CD14-positive monocyte (primary cell): ENCODE measurements around the gene CD151. TPM values are rescaled to one million over a fixed set of nuclear protein-coding genes. Genes with fewer than 3 reads are reported as not detected.
A peak's percentile ranks its signal among the peaks of the same experiment; 100 is the strongest.

ENCODE experiments used
- DNase-seq, 3 donors: peaks; one replicate each; pipeline ENCODE4 v3.0.0-alpha.2; 2011 to 2022
- H2AFZ ChIP-seq: 2 replicates; pipeline ENCODE4 v1.6.0; 2012; ENCODE audit warnings: mild to moderate bottlenecking, low read depth, low read length, inconsistent platforms; ENCODE audit not compliant: insufficient read depth, poor library complexity, severe bottlenecking
- H3K27ac ChIP-seq, 2 donors: 1 replicate in 1 of 2; 2 replicates in 1 of 2; pipeline ENCODE4 v1.5.1; 2012 to 2013; ENCODE audit warnings: low read length in 2 of 2, control low read depth in 1 of 2, inconsistent platforms in 1 of 2, low read depth in 1 of 2, mild to moderate bottlenecking in 1 of 2
- H3K27me3 ChIP-seq, 2 donors: one replicate each; pipeline versions ENCODE4 v1.6.0 to v1.6.1; 2011 to 2013; ENCODE audit warnings: low read length in 2 of 2; ENCODE audit not compliant: control insufficient read depth in 2 of 2, insufficient read depth in 2 of 2
- H3K36me3 ChIP-seq, 2 donors: replicated peaks in 1 of 2; 1 replicate in 1 of 2; 2 replicates in 1 of 2; pipeline versions ENCODE4 v1.5.1 to v1.6.1; 2012 to 2013; ENCODE audit warnings: low read length in 2 of 2, control low read depth in 1 of 2, inconsistent platforms in 1 of 2, mild to moderate bottlenecking in 1 of 2; ENCODE audit not compliant: insufficient read depth in 2 of 2, control insufficient read depth in 1 of 2
- H3K4me1 ChIP-seq, 2 donors: 1 replicate in 1 of 2; 2 replicates in 1 of 2; pipeline versions ENCODE4 v1.5.1 to v1.6.1; 2012 to 2013; ENCODE audit warnings: low read length in 2 of 2, control low read depth in 1 of 2, inconsistent platforms in 1 of 2, mild to moderate bottlenecking in 1 of 2, moderate library complexity in 1 of 2; ENCODE audit not compliant: insufficient read depth in 2 of 2, control insufficient read depth in 1 of 2
- H3K4me2 ChIP-seq: replicated peaks from 2 replicates; pipeline ENCODE3; 2012; ENCODE audit warnings: low read length, moderate library complexity, mild to moderate bottlenecking; ENCODE audit not compliant: poor library complexity, severe bottlenecking; ENCODE audit errors: extremely low read depth
- H3K4me3 ChIP-seq, 3 experiments: fragments of 200-600 bp in 1 of 3; sonication (generic) in 1 of 3; replicated peaks in 1 of 3; 1 replicate in 2 of 3; 2 replicates in 1 of 3; pipeline ENCODE4 v1.5.1; 2011 to 2013; ENCODE audit warnings: low read length in 3 of 3, mild to moderate bottlenecking in 3 of 3, control low read depth in 2 of 3, low read depth in 2 of 3, inconsistent platforms in 1 of 3, moderate library complexity in 1 of 3
- H3K79me2 ChIP-seq: 2 replicates; pipeline ENCODE4 v1.6.0; 2012; ENCODE audit warnings: mild to moderate bottlenecking, control low read depth, inconsistent platforms, low read length, moderate library complexity; ENCODE audit not compliant: insufficient read depth
- H3K9ac ChIP-seq: 2 replicates; pipeline ENCODE4 v1.6.0; 2017; ENCODE audit warnings: low read length, mild to moderate bottlenecking; ENCODE audit not compliant: insufficient read depth, poor library complexity, severe bottlenecking
- H3K9me3 ChIP-seq, 2 donors: replicated peaks in 1 of 2; 1 replicate in 1 of 2; 2 replicates in 1 of 2; pipeline versions ENCODE4 v1.5.1 to v1.6.1; 2012 to 2013; ENCODE audit warnings: low read length in 2 of 2, control low read depth in 1 of 2; ENCODE audit not compliant: control insufficient read depth in 1 of 2, insufficient read depth in 1 of 2
- H4K20me1 ChIP-seq: 2 replicates; pipeline ENCODE4 v1.6.0; 2012; ENCODE audit warnings: mild to moderate bottlenecking, low read length, control low read depth, moderate library complexity; ENCODE audit not compliant: insufficient read depth
- H3K27ac Mint-ChIP-seq, 7 donors: one replicate each; pipeline ENCODE4 v1.8.0; 2020; ENCODE audit warnings: mild to moderate bottlenecking in 7 of 7, mixed read lengths in 7 of 7, moderate library complexity in 6 of 7, inconsistent platforms in 2 of 7
- H3K27me3 Mint-ChIP-seq, 3 donors: one replicate each; pipeline ENCODE4 v1.8.0; 2021 to 2022; ENCODE audit warnings: low read depth in 3 of 3, mild to moderate bottlenecking in 3 of 3, mixed read lengths in 3 of 3, moderate library complexity in 3 of 3, inconsistent platforms in 1 of 3
- H3K36me3 Mint-ChIP-seq, 2 donors: one replicate each; pipeline ENCODE4 v1.8.0; 2020; ENCODE audit warnings: mixed read lengths in 2 of 2, inconsistent platforms in 1 of 2, mild to moderate bottlenecking in 1 of 2
- H3K4me1 Mint-ChIP-seq: one replicate; pipeline ENCODE4 v1.8.0; 2020; ENCODE audit warnings: mild to moderate bottlenecking, mixed read lengths
- H3K4me3 Mint-ChIP-seq, 2 donors: one replicate each; pipeline ENCODE4 v1.8.0; 2020; ENCODE audit warnings: mild to moderate bottlenecking in 2 of 2, mixed read lengths in 2 of 2, moderate library complexity in 1 of 2
- H3K9me3 Mint-ChIP-seq, 7 donors: one replicate each; pipeline ENCODE4 v1.8.0; 2020 to 2022; ENCODE audit warnings: mixed read lengths in 7 of 7, mild to moderate bottlenecking in 6 of 7, moderate library complexity in 6 of 7, inconsistent platforms in 2 of 7
- CTCF ChIP-seq: fragments of 200-600 bp; IDR thresholded peaks from one replicate; pipeline ENCODE4 v1.8.0; 2022; ENCODE audit warnings: antibody characterized with exemption, mild to moderate bottlenecking
- WGBS: methylation state at CpG from one replicate; pipeline ENCODE4 v1.1.5; 2013; ENCODE audit warnings: missing lambda C conversion rate; ENCODE audit not compliant: insufficient coverage; 5-methylcytosine and 5-hydroxymethylcytosine counted together
- intact Hi-C, 2 donors: fragments of 100-400 bp; cut with micrococcal nuclease; formaldehyde crosslinking; loops; one replicate each; pipeline versions ENCODE4 v1.15.0 to v1.15.1; 2023
- polyA plus RNA-seq, 3 donors: library from polyadenylated mRNA; depleted of rRNA in 1 of 3; unstranded in 2 of 3; stranded (reverse) in 1 of 3; fragments of 300-500 nt in 2 of 3; fragments of >200 nt in 1 of 3; fragmentation: Illumina TruSeq in 2 of 3; gene quantifications; 1 replicate in 2 of 3; 2 replicates in 1 of 3; pipeline ENCODE4 v1.2.3, GENCODE V29; 2012 to 2021

The CD151 gene
- polyA plus RNA-seq, 3 donors: 18.1 to 200 (median 57.4) TPM

- no peak for DNase-seq
- peak overlapping the region; percentile 98 for H3K4me2 ChIP-seq
- Mint-ChIP-seq H3K27ac (peak overlapping the region; percentile 81 to 91 (median 87)), H3K36me3 (peaks cover 13 to 27% of the 10 kb centered on the region in 2 donors), H3K9me3 (peaks cover 0 to 2% (median 0%) of the 10 kb centered on the region in 7 donors), H3K4me3 (peak overlapping the region; percentile 80 to 94), H3K4me1 (peaks cover 18% of the 10 kb centered on the region), H3K27me3 (no peaks in the 10 kb centered on the region)
- H3K9ac ChIP-seq: peak overlapping the region; percentile 59
- peaks cover 15% of the 10 kb centered on the region for H3K79me2 ChIP-seq
- H4K20me1 ChIP-seq: no peaks in the 10 kb centered on the region
- H3K27me3 ChIP-seq: no peaks in the 10 kb centered on the region
- intact Hi-C loops: loop anchor here (1.0 to 5.0 kb wide), 4 partner anchors 13 to 49 kb away; partner anchors contain the start of genes GATD1 (in 2 of the 2), RPLP2 (in 1 of the 2) and TALDO1 (in 1 of the 2)
- H3K4me1 ChIP-seq: peaks cover 29 to 33% of the 10 kb centered on the region in 2 donors
- no peak for TF ChIP-seq CTCF
- WGBS: 19% methylated on average over 13 of the region's 18 CpGs
- H3K36me3 ChIP-seq: peaks cover 6 to 19% of the 10 kb centered on the region in 2 donors
- H3K9me3 ChIP-seq: no peaks in the 10 kb centered on the region
- H2AFZ ChIP-seq: peak overlapping the region; percentile 78
- peak overlapping the region; percentile 64 to 77 for H3K27ac ChIP-seq
- H3K4me3 ChIP-seq: peak overlapping the region; percentile 54 to 85 (median 84)
Measured at GRCh38 chr11:796565-797295, 36.0 kb upstream of the CD151 start.

GRCh38 chr11:797296-798092 is 35.3 kb upstream of the CD151 start:
- WGBS: under 1% methylated on average over 54 of the region's 57 CpGs
- Histone ChIP-seq H4K20me1 (no peaks in the 10 kb centered on the region), H3K27me3 (no peaks in the 10 kb centered on the region), H3K9me3 (no peaks in the 10 kb centered on the region), H3K79me2 (peaks cover 15% of the 10 kb centered on the region), H3K4me1 (peaks cover 29 to 33% of the 10 kb centered on the region in 2 donors), H3K36me3 (peaks cover 12 to 17% of the 10 kb centered on the region in 2 donors), H3K4me2 (peak overlapping the region; percentile 98), H3K4me3 (peak overlapping the region; percentile 54 to 85 (median 84)), H3K27ac (peak overlapping the region; percentile 64 to 77), H3K9ac (peak overlapping the region; percentile 59), H2AFZ (peak overlapping the region; percentile 78)
- peaks cover 18% of the 10 kb centered on the region for H3K4me1 Mint-ChIP-seq
- peak overlapping the region; percentile 42 to 91 (median 87) for H3K27ac Mint-ChIP-seq
- TF ChIP-seq CTCF: no peak
- H3K4me3 Mint-ChIP-seq: peak overlapping the region; percentile 80 to 94
- peak; percentile 30 to 69 (median 55) for DNase-seq
- intact Hi-C loops: loop anchor here (2.0 to 5.0 kb wide), 2 partner anchors 21 to 50 kb away; partner anchors contain the start of genes GATD1 (in 2 of the 2) and TALDO1 (in 1 of the 2)
- no peaks in the 10 kb centered on the region for H3K27me3 Mint-ChIP-seq
- H3K36me3 Mint-ChIP-seq: peaks cover 10 to 28% of the 10 kb centered on the region in 2 donors
- H3K9me3 Mint-ChIP-seq: peaks cover 0 to 3% (median 0%) of the 10 kb centered on the region in 7 donors
